Tibial nerve (tissue), 4 donors: ENCODE results near the gene PI4K2B.

Source experiments
- CTCF ChIP-seq, 5 experiments: fragments of 200-600 bp in 3 of 5; fragments of 450-650 bp in 2 of 5; sonication (generic) in 3 of 5; IDR thresholded peaks; one replicate each; pipeline ENCODE4 v1.5.1; 2016 to 2019; ENCODE audit warnings: antibody characterized with exemption in 5 of 5, mild to moderate bottlenecking in 3 of 5, moderate library complexity in 2 of 5
- EP300 ChIP-seq, 2 donors: sonication (generic); formaldehyde crosslinking; IDR thresholded peaks; one replicate each; pipeline ENCODE4 v1.6.1; 2017; ENCODE audit warnings: antibody characterized with exemption in 2 of 2, mild to moderate bottlenecking in 1 of 2
- POLR2A ChIP-seq, 2 donors: fragments of 450-650 bp; IDR thresholded peaks; one replicate each; pipeline ENCODE4 v1.6.1; 2017; ENCODE audit warnings: antibody characterized with exemption in 2 of 2, mild to moderate bottlenecking in 2 of 2, moderate library complexity in 2 of 2

- TF ChIP-seq CTCF (IDR thresholded peaks at IDR 0.05) (no peak), POLR2A (IDR thresholded peaks at IDR 0.05) (no peak), EP300 (IDR thresholded peaks at IDR 0.05) (no peak)
Measured at GRCh38 chr4:25229804-25230203, 4.0 kb upstream of the PI4K2B start.
